GM23338 (cell line): ENCODE results near the gene CLSTN2. TPM values are rescaled to one million over a fixed set of nuclear protein-coding genes. Genes with fewer than 3 reads are reported as not detected.
A peak's percentile ranks its signal among the peaks of the same experiment; 100 is the strongest.

Experiments used
- ATAC-seq: fragments of 200-7000 bp; cut with Tn5 transposase; 3 replicates; pipeline ENCODE4 v1.9.1; 2020
- DNase-seq: peaks from one replicate; pipeline ENCODE4 v3.0.0-alpha.2; 2015; ENCODE audit warnings: low spot score
- H2AFZ ChIP-seq: fragments of 200-600 bp; sonication (generic); 2 replicates; pipeline ENCODE4 v1.8.0; 2016; ENCODE audit warnings: antibody characterized with exemption, mild to moderate bottlenecking, moderate library complexity
- H3F3A ChIP-seq: fragments of 200-600 bp; sonication (generic); replicated peaks from 2 replicates; pipeline ENCODE4 v1.8.0; 2017; ENCODE audit warnings: antibody characterized with exemption, mixed run types, low read depth
- H3K27ac ChIP-seq: fragments of 200-600 bp; sonication (generic); 2 replicates; pipeline ENCODE4 v1.6.1; 2016; ENCODE audit warnings: low read depth
- H3K27me3 ChIP-seq: fragments of 200-600 bp; sonication (generic); 2 replicates; pipeline ENCODE4 v1.8.0; 2016; ENCODE audit warnings: mild to moderate bottlenecking, mixed run types, moderate library complexity; ENCODE audit not compliant: insufficient read depth
- H3K36me3 ChIP-seq: fragments of 200-600 bp; sonication (generic); 2 replicates; pipeline ENCODE4 v1.8.0; 2016; ENCODE audit warnings: mild to moderate bottlenecking; ENCODE audit not compliant: insufficient read depth
- H3K4me1 ChIP-seq: fragments of 200-600 bp; sonication (generic); 2 replicates; pipeline ENCODE4 v1.8.0; 2016; ENCODE audit warnings: mild to moderate bottlenecking, moderate library complexity; ENCODE audit not compliant: insufficient read depth
- H3K4me2 ChIP-seq: fragments of 200-600 bp; sonication (generic); 2 replicates; pipeline ENCODE4 v1.7.1; 2017; ENCODE audit warnings: mixed run types
- H3K4me3 ChIP-seq: fragments of 200-600 bp; sonication (generic); 2 replicates; pipeline ENCODE4 v1.6.1; 2016; ENCODE audit warnings: mixed run types
- H3K79me2 ChIP-seq: fragments of 200-600 bp; sonication (generic); replicated peaks from 2 replicates; pipeline ENCODE4 v1.8.0; 2017; ENCODE audit warnings: mild to moderate bottlenecking; ENCODE audit not compliant: insufficient read depth
- H3K9me2 ChIP-seq: fragments of 200-600 bp; sonication (generic); 2 replicates; pipeline ENCODE4 v1.8.0; 2017; ENCODE audit not compliant: insufficient read depth
- H4K20me1 ChIP-seq: fragments of 200-600 bp; sonication (generic); replicated peaks from 2 replicates; pipeline ENCODE4 v1.8.0; 2017; ENCODE audit warnings: mild to moderate bottlenecking; ENCODE audit not compliant: insufficient read depth
- H3K27ac Mint-ChIP-seq: 2 replicates; pipeline ENCODE4 v1.8.0; 2020; ENCODE audit warnings: inconsistent platforms, mild to moderate bottlenecking, moderate library complexity, mixed read lengths
- H3K27me3 Mint-ChIP-seq: 3 replicates; pipeline ENCODE4 v1.8.0; 2022; ENCODE audit warnings: low read depth, mild to moderate bottlenecking, moderate library complexity, mixed read lengths, inconsistent platforms; ENCODE audit not compliant: insufficient read depth, poor library complexity
- H3K36me3 Mint-ChIP-seq: 3 replicates; pipeline ENCODE4 v1.8.0; 2021; ENCODE audit warnings: low read depth, mild to moderate bottlenecking, inconsistent platforms, moderate library complexity, mixed read lengths
- H3K4me1 Mint-ChIP-seq: 3 replicates; pipeline ENCODE4 v1.8.0; 2020; ENCODE audit warnings: mild to moderate bottlenecking, inconsistent platforms, mixed read lengths
- H3K4me3 Mint-ChIP-seq: 3 replicates; pipeline ENCODE4 v1.8.0; 2021; ENCODE audit warnings: moderate library complexity, mild to moderate bottlenecking, inconsistent platforms, mixed read lengths
- H3K9me3 Mint-ChIP-seq: 3 replicates; pipeline ENCODE4 v1.8.0; 2020; ENCODE audit warnings: moderate library complexity, mild to moderate bottlenecking, inconsistent platforms, mixed read lengths
- CREB1 ChIP-seq: fragments of 250-450 bp; sonication (Bioruptor Pico); IDR thresholded peaks from 2 replicates; pipeline ENCODE4 v1.5.0; 2020; ENCODE audit warnings: low read depth, mild to moderate bottlenecking, moderate library complexity
- ETS1 ChIP-seq: IDR thresholded peaks from 2 replicates; pipeline ENCODE4 v1.6.1; 2016; ENCODE audit warnings: antibody characterized with exemption
- EZH2 ChIP-seq: fragments of 200-600 bp; sonication (generic); IDR thresholded peaks from one replicate; pipeline ENCODE4 v1.8.0; 2017; ENCODE audit warnings: antibody characterized with exemption, mild to moderate bottlenecking, low read depth; ENCODE audit not compliant: unreplicated experiment
- NANOG ChIP-seq: IDR thresholded peaks from 2 replicates; pipeline ENCODE4 v1.6.1; 2016; ENCODE audit warnings: antibody characterized with exemption, borderline replicate concordance
- POLR2AphosphoS5 ChIP-seq: IDR thresholded peaks from 2 replicates; pipeline ENCODE4 v1.6.1; 2016; ENCODE audit warnings: antibody characterized with exemption, low read depth
- ZNF114 ChIP-seq: fragments of 250-450 bp; sonication (Bioruptor Pico); IDR thresholded peaks from 2 replicates; pipeline ENCODE4 v1.5.0; 2020; ENCODE audit warnings: mild to moderate bottlenecking, moderate library complexity
- ZNF331 ChIP-seq: fragments of 250-450 bp; sonication (Bioruptor Pico); IDR thresholded peaks from 2 replicates; pipeline ENCODE4 v1.5.0; 2020; ENCODE audit warnings: low read depth, mild to moderate bottlenecking, moderate library complexity
- ZNF462 ChIP-seq: fragments of 250-450 bp; sonication (Bioruptor Pico); IDR thresholded peaks from 2 replicates; pipeline ENCODE4 v1.5.0; 2020; ENCODE audit warnings: mild to moderate bottlenecking, moderate library complexity
- polyA plus RNA-seq: library from polyadenylated mRNA; unstranded; fragments of >200 nt; fragmentation: Nextera tagmentation; extraction: Ambion mirVana; gene quantifications from 2 replicates; pipeline ENCODE4 v1.2.1, GENCODE V29; 2016
- total RNA-seq: library from RNA; depleted of rRNA; stranded (reverse); fragments of >200 nt; shearing (Covaris generic); gene quantifications from 2 replicates; pipeline ENCODE4 v1.2.3, GENCODE V29; 2014

The CLSTN2 gene
- total and polyA plus RNA-seq, 2 experiments from 2014 or later: 0.11 to 0.83 TPM

- Mint-ChIP-seq H3K36me3 (no peaks in the 10 kb centered on the region), H3K27ac (no peak overlapping the region), H3K27me3 (peaks cover 4% of the 10 kb centered on the region), H3K4me3 (no peak overlapping the region), H3K4me1 (peaks cover 34% of the 10 kb centered on the region), H3K9me3 (no peaks in the 10 kb centered on the region)
- no peaks in the 10 kb centered on the region for H3K27me3 ChIP-seq
- no peak overlapping the region for H3K27ac ChIP-seq
- H3K9me2 ChIP-seq: no peaks in the 10 kb centered on the region; the same call in 1 of the 2 replicates
- peak overlapping the region; percentile 72; the same call in 1 of the 2 replicates for H2AFZ ChIP-seq
- ATAC-seq: no peak
- H3K36me3 ChIP-seq: no peaks in the 10 kb centered on the region
- TF ChIP-seq ZNF114 (CRISPR knock-in tag): no peak
- no peak for TF ChIP-seq ETS1
- TF ChIP-seq POLR2AphosphoS5: no peak
- TF ChIP-seq ZNF331 (CRISPR knock-in tag): no peak
- TF ChIP-seq ZNF462 (CRISPR knock-in tag): no peak
- no peak for TF ChIP-seq NANOG
- no peak for TF ChIP-seq EZH2
- TF ChIP-seq CREB1 (CRISPR knock-in tag): no peak
- H4K20me1 ChIP-seq: no peaks in the 10 kb centered on the region
- H3K4me2 ChIP-seq: no peak overlapping the region
- no peaks in the 10 kb centered on the region for H3K79me2 ChIP-seq
- no peaks in the 10 kb centered on the region for H3F3A ChIP-seq
- peaks cover 18% of the 10 kb centered on the region for H3K4me1 ChIP-seq
- no peak for DNase-seq
- no peak overlapping the region for H3K4me3 ChIP-seq
Measured at GRCh38 chr3:140252812-140253656, 318.0 kb downstream of the CLSTN2 start.
